Measurements from ENCODE around the gene TUBB2B.

TUBB2B gene

GRCh38 chr6:3230256-3230882 lies 2.9 kb upstream of the TUBB2B start:
- Histone ChIP-seq H3K4me1 (ENCODE audit: control insufficient read depth, insufficient read depth, low read depth, low read length) (peaks cover 34% of the 10 kb centered on the region), H2BK120ac (ENCODE audit: low read depth, low read length) (no peak overlapping the region), H2AFZ (ENCODE audit: low read depth, low read length) (no peak overlapping the region), H3K14ac (ENCODE audit: low read length in 2 of 2) (no peak overlapping the region), H3K9me3 (ENCODE audit: control insufficient read depth, low read length) (no peaks in the 10 kb centered on the region), H2BK15ac (ENCODE audit: low read depth, poor library complexity, severe bottlenecking) (no peak overlapping the region), H3K4me3 (ENCODE audit: insufficient read depth in 1 of 2, low read depth in 1 of 2, low read length in 2 of 2) (peak overlapping the region in 1 of 2 experiments; percentile 77), H3K36me3 (ENCODE audit: control insufficient read depth in 1 of 2, insufficient read depth in 2 of 2, low read depth in 1 of 2, low read length in 2 of 2) (no peaks in the 10 kb centered on the region), H2AK5ac (ENCODE audit: low read length, severe bottlenecking) (no peak overlapping the region), H3K4ac (ENCODE audit: low read depth in 1 of 2, low read length in 2 of 2) (no peak overlapping the region), H3K79me1 (replicated peaks; ENCODE audit: low read length, poor library complexity, severe bottlenecking) (peaks cover 6% of the 10 kb centered on the region), H2BK5ac (ENCODE audit: low read depth, low read length, poor library complexity, severe bottlenecking) (no peak overlapping the region), H2BK12ac (ENCODE audit: low read length in 2 of 2) (no peak overlapping the region), H3K9ac (ENCODE audit: low read length) (no peak overlapping the region), H3K23ac (ENCODE audit: low read length in 2 of 2) (no peak overlapping the region), H4K91ac (ENCODE audit: low read length) (no peak overlapping the region), H4K8ac (ENCODE audit: low read length) (no peak overlapping the region), H3K4me2 (ENCODE audit: low read length, poor library complexity, severe bottlenecking) (no peak overlapping the region), H3K18ac (ENCODE audit: low read depth in 1 of 2, low read length in 2 of 2) (no peak overlapping the region), H3K27me3 (ENCODE audit: control insufficient read depth in 1 of 2, insufficient read depth in 1 of 2, low read length in 2 of 2) (peaks cover 46 to 88% of the 10 kb centered on the region in 2 experiments), H3K27ac (ENCODE audit: low read length, poor library complexity, severe bottlenecking) (no peak overlapping the region)
- WGBS: 17% methylated on average over 4 of the region's 11 CpGs
- DNase-seq: no peak

GRCh38 chr6:3229566-3230178 lies 2.2 kb upstream of the TUBB2B start:
- Histone ChIP-seq H3K27me3 (ENCODE audit: control insufficient read depth in 1 of 2, insufficient read depth in 1 of 2, low read length in 2 of 2) (peaks cover 46 to 86% of the 10 kb centered on the region in 2 experiments), H3K4me2 (ENCODE audit: low read length, poor library complexity, severe bottlenecking) (peak overlapping the region; percentile 48), H3K9ac (ENCODE audit: low read length) (no peak overlapping the region), H3K14ac (ENCODE audit: low read length in 2 of 2) (no peak overlapping the region), H4K8ac (ENCODE audit: low read length) (no peak overlapping the region), H2AFZ (ENCODE audit: low read depth, low read length) (no peak overlapping the region), H3K4me3 (ENCODE audit: insufficient read depth in 1 of 2, low read depth in 1 of 2, low read length in 2 of 2) (peak overlapping the region in 1 of 2 experiments; percentile 24), H2BK5ac (ENCODE audit: low read depth, low read length, poor library complexity, severe bottlenecking) (no peak overlapping the region), H4K91ac (ENCODE audit: low read length) (no peak overlapping the region), H2AK5ac (ENCODE audit: low read length, severe bottlenecking) (no peak overlapping the region), H3K23ac (ENCODE audit: low read length in 2 of 2) (no peak overlapping the region), H3K4ac (ENCODE audit: low read depth in 1 of 2, low read length in 2 of 2) (no peak overlapping the region), H3K4me1 (ENCODE audit: control insufficient read depth, insufficient read depth, low read depth, low read length) (peaks cover 34% of the 10 kb centered on the region), H3K27ac (ENCODE audit: low read length, poor library complexity, severe bottlenecking) (no peak overlapping the region), H2BK120ac (ENCODE audit: low read depth, low read length) (no peak overlapping the region), H2BK15ac (ENCODE audit: low read depth, poor library complexity, severe bottlenecking) (no peak overlapping the region), H2BK12ac (ENCODE audit: low read length in 2 of 2) (no peak overlapping the region), H3K36me3 (ENCODE audit: control insufficient read depth in 1 of 2, insufficient read depth in 2 of 2, low read depth in 1 of 2, low read length in 2 of 2) (no peaks in the 10 kb centered on the region), H3K18ac (ENCODE audit: low read depth in 1 of 2, low read length in 2 of 2) (no peak overlapping the region), H3K9me3 (ENCODE audit: control insufficient read depth, low read length) (no peaks in the 10 kb centered on the region), H3K79me1 (replicated peaks; ENCODE audit: low read length, poor library complexity, severe bottlenecking) (peaks cover 6% of the 10 kb centered on the region)
- DNase-seq: no peak
- 4% methylated on average over 28 of the region's 28 CpGs for WGBS

GRCh38 chr6:3228771-3229565 lies 1.5 kb upstream of the TUBB2B start:
- no peak overlapping the region for H3K27ac ChIP-seq (ENCODE audit: low read length, poor library complexity, severe bottlenecking)
- no peak overlapping the region for H3K4ac ChIP-seq (ENCODE audit: low read depth in 1 of 2, low read length in 2 of 2)
- H3K36me3 ChIP-seq (ENCODE audit: control insufficient read depth in 1 of 2, insufficient read depth in 2 of 2, low read depth in 1 of 2, low read length in 2 of 2): no peaks in the 10 kb centered on the region
- H2AFZ ChIP-seq (ENCODE audit: low read depth, low read length): no peak overlapping the region
- H3K9ac ChIP-seq (ENCODE audit: low read length): no peak overlapping the region
- H3K27me3 ChIP-seq (ENCODE audit: control insufficient read depth in 1 of 2, insufficient read depth in 1 of 2, low read length in 2 of 2): peaks cover 46 to 85% of the 10 kb centered on the region in 2 experiments
- WGBS: 1% methylated on average over 54 of the region's 62 CpGs
- no peak overlapping the region for H4K8ac ChIP-seq (ENCODE audit: low read length)
- peak; percentile 48 for DNase-seq
- no peak overlapping the region for H2BK12ac ChIP-seq (ENCODE audit: low read length in 2 of 2)
- H4K91ac ChIP-seq (ENCODE audit: low read length): no peak overlapping the region
- peak overlapping the region in 1 of 2 experiments; percentile 14 for H3K18ac ChIP-seq (ENCODE audit: low read depth in 1 of 2, low read length in 2 of 2)
- H2BK120ac ChIP-seq (ENCODE audit: low read depth, low read length): no peak overlapping the region
- H3K9me3 ChIP-seq (ENCODE audit: control insufficient read depth, low read length): no peaks in the 10 kb centered on the region
- no peak overlapping the region for H2BK15ac ChIP-seq (ENCODE audit: low read depth, poor library complexity, severe bottlenecking)
- H2BK5ac ChIP-seq (ENCODE audit: low read depth, low read length, poor library complexity, severe bottlenecking): no peak overlapping the region
- peaks cover 34% of the 10 kb centered on the region for H3K4me1 ChIP-seq (ENCODE audit: control insufficient read depth, insufficient read depth, low read depth, low read length)
- H3K4me3 ChIP-seq (ENCODE audit: insufficient read depth in 1 of 2, low read depth in 1 of 2, low read length in 2 of 2): peak overlapping the region; percentile 23 to 53
- no peak overlapping the region for H2AK5ac ChIP-seq (ENCODE audit: low read length, severe bottlenecking)
- peak overlapping the region in 1 of 2 experiments; percentile 20 for H3K23ac ChIP-seq (ENCODE audit: low read length in 2 of 2)
- peaks cover 6% of the 10 kb centered on the region for H3K79me1 ChIP-seq (replicated peaks; ENCODE audit: low read length, poor library complexity, severe bottlenecking)
- H3K14ac ChIP-seq (ENCODE audit: low read length in 2 of 2): no peak overlapping the region
- peak overlapping the region; percentile 72 for H3K4me2 ChIP-seq (ENCODE audit: low read length, poor library complexity, severe bottlenecking)

All from mesenchymal stem cell (in vitro differentiated cells and primary cell).